ENCODE data around the gene RALGDS.

RALGDS gene

DNA sequence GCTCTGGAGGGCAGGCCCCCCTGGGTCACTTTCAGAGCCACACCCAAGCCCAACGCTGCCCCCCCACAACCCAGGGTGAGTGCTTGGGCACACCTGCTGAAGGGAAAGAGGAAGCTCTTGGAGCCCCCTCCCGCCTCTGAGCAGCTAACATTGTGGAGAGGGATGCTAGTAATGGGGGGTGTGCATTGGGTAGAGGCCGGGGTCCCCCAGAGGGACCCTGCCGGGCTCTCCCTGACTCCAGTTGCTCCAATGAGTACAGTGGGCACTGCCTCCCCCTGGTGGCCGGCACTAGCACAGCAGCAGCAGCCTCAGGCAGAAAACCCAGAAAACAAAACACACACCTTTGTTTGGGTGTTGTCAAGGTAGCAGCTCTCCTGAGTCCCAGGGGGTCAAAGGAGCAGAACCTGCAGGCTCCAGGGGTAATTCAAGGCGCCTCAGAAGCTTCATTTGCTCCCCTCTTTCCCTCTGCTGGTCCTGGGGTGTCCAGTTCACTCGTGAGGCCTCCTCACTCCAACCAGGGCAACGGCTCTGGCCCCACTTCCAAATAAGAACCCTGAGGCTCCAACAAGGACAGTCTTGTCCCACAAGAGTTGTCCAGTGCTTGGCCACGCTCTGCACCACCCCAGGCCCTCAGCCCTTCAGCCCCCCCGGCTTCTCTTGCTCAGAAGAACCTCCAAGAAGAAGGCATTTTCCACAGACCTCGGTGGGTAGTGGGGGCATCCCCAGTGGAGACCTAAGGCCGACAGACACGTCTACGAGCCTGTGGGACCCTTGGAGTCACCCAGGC is 26.6 kb upstream of the RALGDS start:
- peak overlapping the region; percentile 74 for H3K27ac ChIP-seq (ENCODE audit: poor library complexity, severe bottlenecking)
- peak; percentile 15; the same call in 2 of the 3 replicates for ATAC-seq (ENCODE audit: low read depth)
- DNase-seq (ENCODE audit: low spot score) = no peak
- no peaks in the 10 kb centered on the region for H3K9me3 ChIP-seq (ENCODE audit: severe bottlenecking)
- no peaks in the 10 kb centered on the region for H3K27me3 ChIP-seq (ENCODE audit: insufficient read depth, poor library complexity, severe bottlenecking)
- H3K4me3 ChIP-seq (ENCODE audit: severe bottlenecking) = peak overlapping the region; percentile 81
- H3K4me1 ChIP-seq (ENCODE audit: insufficient read depth, poor library complexity, severe bottlenecking) = peaks cover 5% of the 10 kb centered on the region
- TF ChIP-seq, protein P1, sequence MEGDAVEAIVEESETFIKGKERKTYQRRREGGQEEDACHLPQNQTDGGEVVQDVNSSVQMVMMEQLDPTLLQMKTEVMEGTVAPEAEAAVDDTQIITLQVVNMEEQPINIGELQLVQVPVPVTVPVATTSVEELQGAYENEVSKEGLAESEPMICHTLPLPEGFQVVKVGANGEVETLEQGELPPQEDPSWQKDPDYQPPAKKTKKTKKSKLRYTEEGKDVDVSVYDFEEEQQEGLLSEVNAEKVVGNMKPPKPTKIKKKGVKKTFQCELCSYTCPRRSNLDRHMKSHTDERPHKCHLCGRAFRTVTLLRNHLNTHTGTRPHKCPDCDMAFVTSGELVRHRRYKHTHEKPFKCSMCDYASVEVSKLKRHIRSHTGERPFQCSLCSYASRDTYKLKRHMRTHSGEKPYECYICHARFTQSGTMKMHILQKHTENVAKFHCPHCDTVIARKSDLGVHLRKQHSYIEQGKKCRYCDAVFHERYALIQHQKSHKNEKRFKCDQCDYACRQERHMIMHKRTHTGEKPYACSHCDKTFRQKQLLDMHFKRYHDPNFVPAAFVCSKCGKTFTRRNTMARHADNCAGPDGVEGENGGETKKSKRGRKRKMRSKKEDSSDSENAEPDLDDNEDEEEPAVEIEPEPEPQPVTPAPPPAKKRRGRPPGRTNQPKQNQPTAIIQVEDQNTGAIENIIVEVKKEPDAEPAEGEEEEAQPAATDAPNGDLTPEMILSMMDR (IDR thresholded peaks at IDR 0.05; ENCODE audit: poor library complexity, severe bottlenecking) = peak; percentile 95
- H3K36me3 ChIP-seq (ENCODE audit: low read depth) = no peaks in the 10 kb centered on the region

DNA sequence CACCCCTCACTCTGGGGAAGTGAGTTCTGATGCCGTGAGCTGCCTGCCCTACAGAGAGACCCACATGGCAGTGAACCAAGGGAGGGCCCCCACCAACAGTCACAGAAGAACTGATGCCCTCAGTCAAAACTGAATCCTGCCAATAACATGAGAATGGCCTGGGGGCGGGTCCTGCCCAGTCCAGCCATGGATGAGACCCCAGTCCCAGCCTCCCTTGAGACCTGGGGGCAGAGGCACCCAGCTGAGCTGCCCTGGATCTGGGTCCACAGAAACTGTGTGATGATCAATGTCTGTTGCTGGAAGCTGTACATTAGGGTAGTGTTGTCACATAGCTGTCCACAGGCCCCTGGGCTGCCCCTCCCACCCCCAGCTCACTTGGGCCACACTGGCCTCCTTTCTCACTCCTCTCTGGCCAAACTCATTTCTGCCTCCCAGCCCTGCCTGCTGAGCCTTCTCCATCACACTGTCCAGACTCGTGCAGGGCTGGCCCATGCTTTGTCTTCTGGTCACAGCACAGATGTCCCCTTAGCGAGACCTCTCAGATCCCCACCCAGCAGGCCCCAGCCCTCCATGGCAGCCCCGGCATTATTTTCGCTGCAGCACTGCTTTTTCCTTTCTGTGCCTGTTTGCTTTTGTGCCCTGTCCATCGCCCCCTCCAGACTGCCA is 25.8 kb upstream of the RALGDS start:
- no peak overlapping the region for H3K27ac ChIP-seq (ENCODE audit: poor library complexity, severe bottlenecking)

DNA sequence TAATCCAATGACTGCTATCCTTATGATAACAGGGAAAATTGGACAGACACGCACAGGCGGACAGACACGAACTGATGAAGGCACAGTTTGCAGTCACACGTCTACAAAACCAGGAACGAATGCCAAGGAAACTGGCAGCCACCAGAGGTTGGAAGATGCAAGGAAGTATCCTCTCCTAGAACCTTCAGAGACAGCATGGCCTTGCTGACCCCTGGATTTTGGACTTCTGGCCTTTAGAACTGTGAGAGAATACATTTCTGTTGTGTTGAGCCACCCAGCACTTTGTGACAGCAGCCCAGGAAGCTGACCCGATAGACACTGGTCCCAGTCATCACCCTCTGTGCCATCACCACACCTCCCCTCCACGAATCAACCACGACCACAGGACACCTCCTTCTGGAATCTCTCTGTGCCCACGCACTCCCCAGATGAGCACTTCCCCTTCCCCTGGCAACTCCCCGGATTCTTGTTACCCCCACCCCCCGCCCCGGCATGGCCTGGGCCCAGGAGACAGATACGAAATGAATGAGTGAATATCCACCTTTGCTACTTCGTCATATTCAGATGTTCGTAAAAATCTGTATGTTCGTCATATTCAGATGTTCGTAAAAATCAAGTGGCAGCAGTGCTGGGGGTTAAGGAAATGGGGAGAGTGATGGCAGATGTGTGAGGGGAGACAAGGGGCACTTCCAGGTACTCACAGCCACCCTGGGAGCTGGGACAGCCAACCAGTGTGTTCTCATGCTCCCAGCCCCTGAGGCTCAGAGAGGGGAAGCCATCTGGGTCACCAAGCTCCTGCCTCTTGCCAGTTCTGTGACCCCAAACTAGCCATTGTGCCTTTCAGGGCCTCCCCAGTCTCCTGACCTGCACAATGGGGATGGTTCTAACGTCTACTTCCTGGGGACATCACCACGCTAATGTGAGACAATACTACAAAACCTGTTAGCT is 24.1 kb upstream of the RALGDS start:
- TF ChIP-seq, protein P1 (IDR thresholded peaks at IDR 0.05; ENCODE audit: poor library complexity, severe bottlenecking) = no peak
- no peaks in the 10 kb centered on the region for H3K9me3 ChIP-seq (ENCODE audit: severe bottlenecking)
- no peaks in the 10 kb centered on the region for H3K27me3 ChIP-seq (ENCODE audit: insufficient read depth, poor library complexity, severe bottlenecking)
- DNase-seq (ENCODE audit: low spot score) = no peak
- H3K27ac ChIP-seq (ENCODE audit: poor library complexity, severe bottlenecking) = no peak overlapping the region
- no peaks in the 10 kb centered on the region for H3K36me3 ChIP-seq (ENCODE audit: low read depth)
- no peak overlapping the region for H3K4me3 ChIP-seq (ENCODE audit: severe bottlenecking)
- peaks cover 5% of the 10 kb centered on the region for H3K4me1 ChIP-seq (ENCODE audit: insufficient read depth, poor library complexity, severe bottlenecking)
- no peak for ATAC-seq (ENCODE audit: low read depth)

More for the DNA sequence above, 25.8 kb upstream of the RALGDS start:
- Histone ChIP-seq H3K36me3 (ENCODE audit: low read depth) (no peaks in the 10 kb centered on the region), H3K27me3 (ENCODE audit: insufficient read depth, poor library complexity, severe bottlenecking) (no peaks in the 10 kb centered on the region), H3K4me3 (ENCODE audit: severe bottlenecking) (no peak overlapping the region), H3K4me1 (ENCODE audit: insufficient read depth, poor library complexity, severe bottlenecking) (peaks cover 5% of the 10 kb centered on the region), H3K9me3 (ENCODE audit: severe bottlenecking) (no peaks in the 10 kb centered on the region)
- ATAC-seq (ENCODE audit: low read depth) = no peak
- TF ChIP-seq, protein P1 (IDR thresholded peaks at IDR 0.05; ENCODE audit: poor library complexity, severe bottlenecking) = no peak
- no peak for DNase-seq (ENCODE audit: low spot score)

DNA sequence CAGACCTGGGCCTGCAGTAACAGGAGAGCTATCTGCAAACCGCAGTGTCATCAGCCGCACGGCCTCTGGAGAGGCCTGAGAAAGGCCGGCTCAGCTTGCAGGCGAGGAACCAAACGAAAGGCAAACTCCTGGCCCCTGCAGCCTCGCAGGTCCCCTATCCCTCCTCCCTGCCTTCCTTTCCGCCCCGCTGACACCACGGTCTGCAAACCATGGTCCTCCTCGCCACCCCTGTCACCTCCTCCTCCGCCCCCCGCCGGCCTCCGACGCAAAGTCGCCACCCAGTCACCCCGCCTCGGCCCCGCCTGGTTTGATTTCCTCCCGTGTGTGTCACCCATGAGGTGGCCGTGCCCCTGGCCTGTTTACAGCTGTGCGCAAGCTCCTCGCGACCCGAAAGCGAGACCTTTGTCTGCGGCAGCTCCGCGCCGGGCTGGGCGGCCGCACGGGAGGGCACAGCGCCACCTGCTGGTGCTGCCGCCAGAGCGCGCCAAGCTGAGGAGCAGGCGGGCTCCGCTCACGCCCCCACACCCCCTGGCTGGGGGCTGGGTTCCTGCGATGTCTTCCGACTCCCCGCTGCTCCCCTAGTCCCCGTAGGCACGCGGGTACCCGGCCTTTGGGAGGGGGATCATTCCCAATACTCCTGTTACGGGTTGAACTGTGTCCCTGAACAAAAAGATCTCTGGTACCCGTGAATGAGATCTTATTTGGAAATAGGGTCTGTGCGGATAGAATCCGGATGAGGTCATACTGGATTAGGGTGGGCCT is 23.3 kb upstream of the RALGDS start:
- peak; percentile 55 for ATAC-seq (ENCODE audit: low read depth)
- Histone ChIP-seq H3K36me3 (ENCODE audit: low read depth) (no peaks in the 10 kb centered on the region), H3K27me3 (ENCODE audit: insufficient read depth, poor library complexity, severe bottlenecking) (no peaks in the 10 kb centered on the region), H3K4me1 (ENCODE audit: insufficient read depth, poor library complexity, severe bottlenecking) (peaks cover 5% of the 10 kb centered on the region), H3K27ac (ENCODE audit: poor library complexity, severe bottlenecking) (no peak overlapping the region), H3K9me3 (ENCODE audit: severe bottlenecking) (no peaks in the 10 kb centered on the region), H3K4me3 (ENCODE audit: severe bottlenecking) (no peak overlapping the region)
- DNase-seq (ENCODE audit: low spot score) = peak; percentile 67
- TF ChIP-seq, protein P1 (IDR thresholded peaks at IDR 0.05; ENCODE audit: poor library complexity, severe bottlenecking) = peak; percentile 97

All from RWPE2 (cell line).